HG03108 (cell line): ENCODE data around the gene PPP1R14D.

Experiments used
- ATAC-seq: cut with Tn5 transposase; IDR thresholded peaks from one replicate; pipeline ENCODE4 v1.9.1; 2021; ENCODE audit warnings: moderate library complexity; ENCODE audit not compliant: unreplicated experiment

PPP1R14D gene

DNA sequence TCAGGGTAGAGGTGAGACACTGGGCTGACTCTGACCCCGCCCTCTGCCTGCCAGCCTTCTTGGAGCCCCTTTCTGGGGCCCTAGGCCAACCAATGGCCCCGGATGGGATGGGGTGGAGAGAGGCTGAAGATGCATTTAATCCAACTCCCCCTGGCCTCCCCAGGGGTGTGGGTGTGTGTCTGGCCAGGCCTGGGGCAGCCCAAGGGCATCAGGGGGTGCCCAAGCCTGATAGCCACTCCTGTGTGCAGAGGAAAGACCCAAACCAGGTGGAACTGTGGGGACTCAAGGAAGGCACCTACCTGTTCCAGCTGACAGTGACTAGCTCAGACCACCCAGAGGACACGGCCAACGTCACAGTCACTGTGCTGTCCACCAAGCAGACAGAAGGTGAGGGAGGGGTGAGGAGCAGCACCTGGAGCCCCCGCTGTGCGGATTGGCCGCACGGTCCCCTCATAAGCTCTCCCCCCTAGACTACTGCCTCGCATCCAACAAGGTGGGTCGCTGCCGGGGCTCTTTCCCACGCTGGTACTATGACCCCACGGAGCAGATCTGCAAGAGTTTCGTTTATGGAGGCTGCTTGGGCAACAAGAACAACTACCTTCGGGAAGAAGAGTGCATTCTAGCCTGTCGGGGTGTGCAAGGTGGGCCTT lies 24.9 kb upstream of the PPP1R14D start:
- ATAC-seq = no peak

GRCh38 chr15:40852529-40852928 lies 24.0 kb upstream of the PPP1R14D start:
- ATAC-seq = no peak

DNA sequence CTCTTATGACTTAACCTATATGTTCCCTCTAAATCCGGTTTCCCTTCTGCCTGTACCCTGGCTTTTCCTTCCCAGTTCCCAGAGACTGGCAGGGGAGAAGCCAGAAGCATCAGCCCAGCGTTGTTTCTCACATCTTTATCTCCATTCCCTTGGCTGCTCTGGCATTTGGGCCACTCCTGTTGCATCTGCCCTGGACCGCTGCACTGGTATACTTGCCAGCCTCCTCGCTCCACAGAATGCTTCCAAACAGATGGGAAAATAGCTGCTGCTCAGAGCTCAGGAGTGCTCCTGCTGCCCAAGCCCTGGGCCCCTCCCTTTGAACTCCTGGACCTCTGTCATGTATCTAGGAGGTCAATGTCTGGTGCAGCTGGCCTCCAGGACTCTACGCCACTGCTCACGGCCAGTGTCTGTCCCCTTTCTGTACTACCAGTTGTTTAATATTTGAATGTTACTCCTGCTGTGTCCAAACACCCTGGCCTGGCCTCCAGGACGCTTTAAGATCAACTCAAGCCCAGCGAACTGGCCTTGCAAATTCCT lies 22.1 kb upstream of the PPP1R14D start:
- ATAC-seq = no peak

- ATAC-seq = peak; percentile 58
These were observed 18.9 kb upstream of the PPP1R14D start for GRCh38 chr15:40847223-40847961.

- no peak for ATAC-seq
These were observed 18.3 kb upstream of the PPP1R14D start for GRCh38 chr15:40846841-40847222.

DNA sequence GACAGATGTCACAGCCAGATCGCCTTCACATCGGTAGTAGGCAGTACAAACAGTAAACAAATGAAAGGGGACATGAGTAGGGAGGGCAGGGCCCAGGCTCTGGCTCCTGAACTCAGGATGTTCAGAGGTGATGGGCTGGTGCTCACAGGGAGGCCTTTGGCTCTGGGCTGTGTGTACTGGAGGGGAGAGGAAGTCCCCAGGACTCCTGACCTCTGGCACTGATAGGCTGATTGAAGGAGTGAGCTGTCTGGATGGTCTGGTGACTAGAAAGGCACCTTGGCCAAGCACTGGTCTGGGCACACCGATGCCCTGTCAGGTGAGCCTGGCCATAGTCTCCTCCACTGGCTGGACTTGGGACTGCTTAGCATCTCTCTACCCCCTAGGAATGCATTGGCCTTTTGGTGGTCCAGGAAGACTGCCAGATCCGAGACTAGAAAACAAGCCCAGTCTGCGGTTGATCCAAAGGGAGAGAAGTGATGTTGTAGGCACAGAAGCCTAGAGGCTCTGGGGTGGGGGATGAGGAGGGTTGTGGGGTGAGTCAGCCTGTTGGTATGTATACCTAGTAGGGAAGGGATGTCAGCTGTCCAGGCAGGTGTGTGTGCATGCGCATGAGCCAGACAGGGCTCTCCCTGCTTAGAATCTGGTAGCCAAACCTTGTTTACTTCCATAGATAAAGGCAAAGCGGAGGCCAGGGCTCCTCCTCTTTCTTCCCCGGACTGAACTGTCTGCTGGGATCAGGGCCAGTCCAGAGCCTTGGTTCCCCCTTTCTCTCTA lies 17.2 kb upstream of the PPP1R14D start:
- ATAC-seq = no peak

- ATAC-seq = no peak
These were observed 16.5 kb upstream of the PPP1R14D start for GRCh38 chr15:40845036-40845435.

GRCh38 chr15:40844696-40845030 lies 16.2 kb upstream of the PPP1R14D start:
- ATAC-seq = no peak

DNA sequence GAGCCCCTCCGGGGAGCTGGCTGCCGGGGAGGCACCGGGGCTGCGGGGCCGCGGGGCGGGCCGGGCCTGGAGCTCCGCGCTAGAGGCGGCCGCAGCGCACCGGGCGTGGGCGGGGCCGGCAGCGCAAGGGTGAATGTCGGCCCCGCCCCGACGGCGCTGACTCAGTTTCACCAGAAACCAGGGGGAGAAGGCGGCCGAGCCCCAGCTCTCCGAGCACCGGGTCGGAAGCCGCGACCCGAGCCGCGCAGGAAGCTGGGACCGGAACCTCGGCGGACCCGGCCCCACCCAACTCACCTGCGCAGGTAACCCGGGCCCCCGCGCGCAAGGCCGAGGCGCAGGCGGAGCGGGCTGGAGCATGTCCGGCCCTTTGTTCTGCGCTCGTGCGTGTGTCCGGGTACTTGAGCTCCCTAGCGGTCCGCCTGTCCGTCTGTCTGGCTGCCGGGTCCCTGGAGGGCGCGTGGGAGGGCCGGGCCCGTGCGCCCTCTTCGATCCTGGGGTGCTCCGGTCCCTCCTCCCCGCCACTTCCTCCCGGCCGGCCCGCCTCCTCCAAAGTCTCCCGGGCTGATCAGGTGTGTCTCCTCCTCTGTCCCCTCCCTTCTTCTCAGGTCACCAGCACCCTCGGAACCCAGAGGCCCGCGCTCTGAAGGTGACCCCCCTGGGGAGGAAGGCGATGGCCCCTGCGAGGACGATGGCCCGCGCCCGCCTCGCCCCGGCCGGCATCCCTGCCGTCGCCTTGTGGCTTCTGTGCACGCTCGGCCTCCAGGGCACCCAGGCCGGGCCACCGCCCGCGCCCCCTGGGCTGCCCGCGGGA lies 15.6 kb upstream of the PPP1R14D start, which contains the start of gene SPINT1:
TSS of gene SPINT1 (plus strand) at position 164 of the 811 bp plus-strand sequence. CDS start at position 671, 507 bp downstream.
- ATAC-seq = no peak

DNA sequence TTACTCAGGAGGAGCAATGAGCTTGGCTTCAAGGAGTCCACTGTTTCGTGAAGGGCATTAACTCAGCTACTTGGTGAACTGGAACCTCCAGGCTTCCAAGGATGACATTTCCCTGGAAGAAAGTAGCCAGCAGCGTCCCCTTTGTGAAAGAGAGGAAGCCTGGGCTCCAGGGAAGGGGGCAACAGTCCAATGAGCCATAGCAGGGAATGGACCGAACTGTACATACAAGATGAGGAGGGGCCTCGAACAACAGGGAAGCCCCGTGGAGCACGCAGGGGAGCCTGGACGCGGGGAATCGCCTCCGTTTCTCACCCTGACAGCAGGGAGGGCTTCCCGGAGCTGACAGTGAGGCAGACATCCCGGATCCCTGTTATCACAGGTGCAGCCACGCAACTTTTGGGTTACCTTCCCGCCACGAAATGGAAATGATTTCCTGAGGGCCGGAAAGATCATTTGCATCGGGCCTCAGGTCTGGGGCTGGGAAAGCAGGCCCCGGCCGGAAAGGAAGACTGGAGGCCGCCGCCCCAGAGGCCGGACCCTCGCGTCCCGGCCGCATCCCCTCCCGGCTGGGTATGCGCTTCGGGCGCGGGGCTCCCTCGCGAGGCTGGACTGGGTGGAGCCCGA lies 14.9 kb upstream of the PPP1R14D start:
- no peak for ATAC-seq

GRCh38 chr15:40841741-40842140 lies 13.2 kb upstream of the PPP1R14D start:
- ATAC-seq = no peak

DNA sequence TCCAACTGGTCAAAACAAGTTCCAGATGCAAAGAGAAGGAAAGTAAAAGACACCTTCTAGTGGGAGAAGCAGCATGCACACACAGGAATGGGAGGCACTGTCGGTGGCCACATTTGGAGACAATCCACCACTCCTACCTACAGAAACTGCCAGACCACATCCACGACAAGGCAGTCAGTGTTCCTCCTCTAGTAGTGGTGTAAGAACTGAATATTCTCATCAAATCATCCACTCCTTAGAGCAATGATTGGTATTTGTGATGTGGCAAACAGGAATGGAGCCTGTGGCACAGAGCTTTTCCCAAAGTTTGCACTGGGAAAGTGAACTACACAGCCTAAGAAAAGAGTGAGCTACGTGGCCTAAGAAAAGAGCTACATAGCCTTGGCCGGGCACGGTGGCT lies 10.2 kb upstream of the PPP1R14D start:
- ATAC-seq = no peak

GRCh38 chr15:40836020-40836419 lies 7.5 kb upstream of the PPP1R14D start:
- no peak for ATAC-seq

DNA sequence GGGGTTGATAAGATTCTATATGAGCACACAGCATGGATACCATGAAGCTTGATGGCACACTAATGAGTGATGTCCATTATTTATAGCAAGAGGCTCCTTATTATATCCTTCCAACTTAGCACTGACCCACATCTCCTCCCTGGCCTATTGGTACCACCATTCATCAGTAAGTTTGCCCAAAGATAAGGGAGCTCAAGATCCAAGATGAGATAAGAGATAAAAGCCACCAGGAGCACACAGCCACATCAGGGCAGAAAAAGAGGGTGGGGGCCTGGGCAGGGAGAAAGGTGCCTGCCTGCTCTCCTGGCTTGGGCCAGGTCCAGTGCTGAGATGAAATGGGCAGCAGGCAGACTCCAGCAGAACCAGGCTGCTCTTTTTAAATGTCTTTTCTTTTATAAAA lies 4.4 kb upstream of the PPP1R14D start:
- ATAC-seq = no peak

DNA sequence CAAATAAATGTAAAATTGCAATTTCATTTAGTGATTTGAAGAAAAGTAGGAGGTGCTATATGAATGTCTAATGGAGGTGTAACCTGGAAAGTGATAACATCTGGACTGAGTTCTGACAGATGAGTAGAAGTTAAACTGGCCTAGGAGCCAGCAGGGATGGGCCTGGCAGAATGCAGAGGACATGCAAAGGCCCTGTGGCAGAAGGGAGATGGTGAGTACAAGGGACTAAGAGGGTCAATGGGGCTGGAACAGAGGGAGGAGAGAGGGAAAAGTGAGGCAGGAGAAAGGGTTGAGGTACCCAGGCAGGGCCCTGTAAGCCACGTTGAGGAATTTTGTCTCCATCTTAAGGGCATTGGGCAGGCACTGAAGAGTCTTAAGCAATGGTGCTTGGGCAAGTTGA lies 3.4 kb upstream of the PPP1R14D start:
- ATAC-seq = no peak

DNA sequence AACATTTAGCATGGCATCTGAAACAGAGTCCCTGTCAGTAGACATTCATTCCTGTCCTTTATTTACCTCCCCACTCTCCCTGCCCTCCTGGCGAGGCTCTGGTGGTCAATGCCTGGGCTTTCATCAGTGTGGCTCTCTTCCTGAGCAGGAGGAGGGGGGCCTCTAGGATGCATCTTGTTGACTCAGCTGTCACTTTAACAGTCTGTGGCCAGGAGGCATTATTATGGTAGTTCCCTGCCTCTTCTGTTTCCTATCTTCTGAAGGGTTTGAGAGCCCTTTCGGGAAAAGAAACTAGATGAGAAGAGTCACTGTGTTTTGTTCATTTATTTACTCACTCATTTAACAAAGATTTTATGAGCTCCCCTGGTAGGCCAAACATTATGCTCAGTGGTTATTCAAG lies 2.4 kb upstream of the PPP1R14D start:
- ATAC-seq = no peak

DNA sequence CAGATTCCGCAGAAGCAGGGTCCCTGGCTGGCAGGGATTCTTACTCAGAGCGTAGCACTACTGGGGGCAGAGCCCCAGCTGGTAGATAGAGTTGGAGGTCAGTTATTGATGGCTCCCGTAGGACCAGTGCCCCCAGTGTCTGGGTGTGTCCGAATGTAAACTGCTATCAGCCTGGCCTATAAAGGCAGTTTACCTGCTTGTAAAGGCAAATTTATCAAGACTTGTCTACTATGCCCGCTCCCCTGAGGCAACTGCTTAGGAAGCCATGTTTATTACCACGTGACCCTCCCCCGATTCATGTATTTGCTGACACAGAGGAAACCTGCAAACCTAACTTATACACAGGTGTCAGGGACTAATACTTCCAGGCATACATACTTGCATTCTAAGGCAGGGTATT lies 607 bp upstream of the PPP1R14D start:
- no peak for ATAC-seq

DNA sequence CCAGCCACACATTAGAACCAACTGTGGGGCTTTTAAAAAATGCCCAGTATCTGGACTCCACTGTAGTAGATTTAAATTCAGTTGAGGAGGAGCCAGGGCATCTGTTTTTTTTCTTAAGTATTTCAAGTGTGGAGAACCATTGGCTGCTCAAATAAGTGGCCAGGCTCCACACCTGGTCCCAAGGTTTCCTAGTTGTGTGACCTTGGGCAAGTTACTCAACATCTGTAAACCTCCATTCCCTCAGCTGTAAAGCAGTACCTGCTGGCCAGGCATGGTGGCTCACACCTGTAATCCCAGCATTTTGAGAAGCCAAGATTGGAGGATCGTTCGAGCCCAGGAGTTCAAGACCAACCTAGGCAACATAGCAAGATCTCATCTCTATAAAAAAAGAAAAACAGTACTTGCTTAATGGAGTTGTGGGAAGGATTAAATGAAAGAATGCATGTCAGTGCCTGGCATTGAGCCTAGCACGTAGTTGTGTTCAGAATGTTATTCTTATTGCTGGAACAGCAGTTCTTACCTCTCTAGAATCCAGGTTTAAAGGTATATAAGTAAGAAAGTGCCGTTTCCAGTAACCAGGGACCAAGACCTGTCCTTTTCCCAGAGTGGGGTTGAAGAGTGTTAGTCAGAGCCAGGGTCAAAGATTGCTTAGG lies 2.0 kb downstream of the PPP1R14D start:
- ATAC-seq = no peak

GRCh38 chr15:40825661-40826422 lies 2.7 kb downstream of the PPP1R14D start:
- ATAC-seq = no peak
